GM19035 (cell line): ENCODE results near the gene ARHGAP1.
"Not testable (repeated sequence)": the region's sequence is repeated elsewhere in the genome, so short reads cannot be mapped to it uniquely, and the experiment has no call there.

ENCODE experiments used
- ATAC-seq: cut with Tn5 transposase; IDR thresholded peaks from one replicate; pipeline ENCODE4 v1.9.1; 2021; ENCODE audit not compliant: unreplicated experiment

The ARHGAP1 gene

DNA sequence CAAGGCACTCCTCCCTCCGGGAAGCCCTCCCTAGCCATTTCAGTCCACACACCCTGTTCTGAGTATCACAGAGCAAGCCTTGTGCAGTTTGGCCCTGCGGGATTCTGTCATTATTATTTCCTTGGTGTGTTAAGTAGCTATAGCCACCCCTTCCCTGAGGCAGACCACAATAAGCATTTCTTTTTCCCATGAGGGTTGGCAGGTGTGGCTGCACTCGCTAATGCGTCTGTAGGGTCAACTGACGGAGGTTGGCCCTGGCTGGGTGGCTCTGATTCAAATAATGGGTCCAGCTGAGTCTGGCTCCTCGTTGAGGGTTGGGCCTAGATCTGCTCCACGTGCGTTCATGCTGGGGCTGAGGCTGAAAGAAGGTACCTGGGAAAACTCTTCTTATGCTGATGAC is 23.7 kb upstream of the ARHGAP1 start:
- no peak for ATAC-seq

GRCh38 chr11:46723359-46723680 is 22.9 kb upstream of the ARHGAP1 start:
- no peak for ATAC-seq

DNA sequence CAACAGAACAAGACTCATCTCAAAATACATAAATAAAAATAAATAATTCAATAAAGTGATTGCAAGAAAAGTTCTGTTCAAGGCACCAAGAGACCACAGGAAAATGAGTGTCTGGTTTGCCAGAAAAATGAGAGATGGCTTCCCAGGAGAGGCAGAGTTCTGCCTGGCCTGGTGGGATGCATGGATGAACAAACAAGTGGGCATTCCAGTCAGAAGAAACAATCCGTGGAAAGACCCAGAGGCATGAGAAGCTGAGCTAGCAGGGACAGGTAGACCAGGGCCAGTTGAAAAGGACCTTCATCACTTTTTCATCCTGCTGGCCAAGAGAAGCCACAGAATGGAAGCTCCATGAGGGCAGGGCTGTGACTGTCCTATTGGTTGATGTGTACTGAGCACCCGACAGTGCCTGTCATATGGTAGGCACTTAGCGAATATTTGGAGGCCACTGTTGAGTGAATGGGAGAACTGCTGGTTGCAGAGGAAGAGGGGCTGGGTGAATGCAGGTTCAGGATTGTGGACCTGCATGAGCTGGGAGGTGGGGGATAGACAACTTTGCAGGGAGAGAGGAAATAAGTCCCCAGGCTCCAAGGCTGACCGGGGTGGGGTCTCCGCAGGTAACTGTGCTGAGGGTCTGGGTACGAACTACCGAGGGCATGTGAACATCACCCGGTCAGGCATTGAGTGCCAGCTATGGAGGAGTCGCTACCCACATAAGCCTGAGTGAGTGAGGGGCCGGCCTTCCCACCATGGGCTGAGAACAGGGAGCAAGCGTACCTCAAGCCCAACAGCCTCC is 22.3 kb upstream of the ARHGAP1 start:
- no peak for ATAC-seq

GRCh38 chr11:46721286-46721685 is 20.9 kb upstream of the ARHGAP1 start:
- ATAC-seq, result no peak

DNA sequence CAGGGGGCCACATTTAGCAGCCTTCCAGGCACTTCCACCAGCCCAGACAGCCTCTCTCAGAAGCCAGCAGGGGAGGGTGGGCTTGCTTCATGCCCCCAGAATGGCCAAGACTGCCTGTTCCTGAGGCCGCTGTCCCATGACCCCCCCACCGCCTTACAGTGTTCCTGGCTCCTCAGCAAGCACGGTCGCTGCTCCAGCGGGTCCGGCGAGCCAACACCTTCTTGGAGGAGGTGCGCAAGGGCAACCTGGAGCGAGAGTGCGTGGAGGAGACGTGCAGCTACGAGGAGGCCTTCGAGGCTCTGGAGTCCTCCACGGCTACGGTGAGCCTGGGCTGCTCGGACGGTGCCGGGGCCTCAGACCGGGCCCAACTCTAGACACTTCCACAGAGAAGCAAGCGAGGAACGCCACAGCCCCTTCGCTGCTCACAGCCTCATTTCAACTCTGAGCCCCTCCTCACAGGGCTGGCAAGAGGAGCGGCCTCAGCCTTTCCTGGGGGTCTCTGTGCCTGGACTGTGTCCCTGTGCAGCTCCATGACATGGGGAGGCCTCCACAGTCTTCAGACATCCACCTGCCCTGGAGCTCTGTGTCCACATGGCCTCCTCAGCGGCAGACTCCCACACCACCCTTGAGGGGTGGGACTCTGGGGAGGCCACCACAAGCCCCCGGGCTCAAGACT is 19.3 kb upstream of the ARHGAP1 start:
- no peak for ATAC-seq

DNA sequence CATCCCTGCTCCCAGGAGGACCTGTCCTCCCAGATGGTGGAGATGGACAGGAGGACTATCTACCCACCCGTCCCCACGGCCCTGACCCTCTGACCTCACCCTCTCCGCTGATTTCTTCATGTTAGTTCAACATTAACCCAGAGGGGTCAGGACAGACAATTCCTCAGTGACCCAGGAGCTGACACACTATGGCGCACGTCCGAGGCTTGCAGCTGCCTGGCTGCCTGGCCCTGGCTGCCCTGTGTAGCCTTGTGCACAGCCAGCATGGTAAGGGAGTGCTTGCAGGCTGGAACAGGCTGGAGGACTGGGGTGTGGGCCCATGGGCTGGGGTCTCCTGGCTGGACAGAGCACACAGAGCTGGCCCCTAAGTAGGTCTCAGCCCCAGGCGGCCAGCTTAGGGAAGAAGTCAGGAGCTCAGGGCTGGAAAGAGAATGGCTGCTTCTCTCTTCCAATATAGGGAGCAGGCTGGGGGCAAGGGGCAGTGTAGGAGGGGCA is 18.7 kb upstream of the ARHGAP1 start, which contains the start of gene F2:
F2 (plus strand) TSS at position 166 of the 495 bp plus-strand sequence; CDS start at position 189, 23 bp downstream.
- ATAC-seq, result no peak

GRCh38 chr11:46718155-46719019 is 18.0 kb upstream of the ARHGAP1 start:
- ATAC-seq, result no peak

DNA sequence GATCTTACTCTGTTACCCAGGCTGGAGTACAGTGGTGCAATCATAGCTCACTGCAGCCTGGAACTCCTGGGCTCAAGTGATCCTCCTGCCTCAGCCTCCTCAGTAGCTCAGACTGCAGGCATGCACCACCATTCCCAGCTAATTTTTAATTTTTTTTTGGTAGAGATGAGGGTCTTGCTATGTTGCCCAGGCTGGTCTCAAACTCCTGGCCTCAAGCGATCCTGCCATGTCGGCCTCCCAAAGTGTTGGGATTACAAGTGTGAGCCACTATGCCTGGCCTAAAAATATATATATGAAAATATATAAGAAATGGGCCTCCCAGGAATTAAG is 17.4 kb upstream of the ARHGAP1 start:
- not testable (repeated sequence) for ATAC-seq

- no peak for ATAC-seq
Observed at GRCh38 chr11:46712874-46713576, 12.6 kb upstream of the ARHGAP1 start.

- no peak for ATAC-seq
Observed at GRCh38 chr11:46711303-46711702, 10.9 kb upstream of the ARHGAP1 start.

DNA sequence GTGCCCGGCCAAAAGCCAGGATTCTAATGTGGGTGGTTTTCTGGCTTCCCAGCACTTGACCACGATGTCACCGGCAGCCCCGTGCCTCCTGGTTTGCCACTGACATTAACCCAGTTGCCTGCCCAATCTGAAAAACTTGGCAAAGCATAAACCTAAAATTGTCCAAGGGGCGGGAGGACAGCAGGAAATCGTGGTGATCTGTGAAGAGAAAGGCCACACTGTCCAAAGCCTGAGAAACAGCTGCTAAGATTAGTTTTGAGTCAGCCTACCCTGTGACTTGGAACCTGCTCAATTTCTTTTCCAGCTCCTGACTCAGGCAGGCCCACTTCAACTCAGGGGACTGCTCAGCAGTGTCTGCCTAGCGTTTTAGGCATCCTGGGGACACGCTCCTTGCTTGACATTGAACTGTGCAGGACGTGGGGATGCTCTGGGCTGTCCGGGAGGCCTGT is 10.4 kb upstream of the ARHGAP1 start:
- no peak for ATAC-seq

- not testable (repeated sequence) for ATAC-seq
Observed at GRCh38 chr11:46709351-46709750, 8.9 kb upstream of the ARHGAP1 start.

DNA sequence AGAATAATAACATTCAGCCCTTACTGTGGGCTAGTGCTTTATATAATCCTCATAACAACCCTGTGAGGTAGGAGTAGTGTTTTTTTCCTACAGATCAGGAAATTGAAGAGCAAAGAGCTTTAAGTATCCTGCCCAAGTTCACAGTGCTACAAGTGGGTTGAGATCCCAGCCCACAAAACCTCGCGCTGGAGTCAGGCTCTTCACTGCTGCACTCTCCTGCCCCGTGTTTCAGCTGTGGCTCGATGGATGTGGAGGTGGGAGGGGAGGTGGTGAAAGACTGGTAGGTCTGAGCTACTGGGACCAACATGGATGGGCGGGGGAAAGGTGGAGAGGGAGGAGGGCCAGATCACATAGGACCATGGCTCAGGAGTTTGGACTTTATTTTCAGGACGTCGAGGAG is 6.5 kb upstream of the ARHGAP1 start:
- ATAC-seq, result no peak

DNA sequence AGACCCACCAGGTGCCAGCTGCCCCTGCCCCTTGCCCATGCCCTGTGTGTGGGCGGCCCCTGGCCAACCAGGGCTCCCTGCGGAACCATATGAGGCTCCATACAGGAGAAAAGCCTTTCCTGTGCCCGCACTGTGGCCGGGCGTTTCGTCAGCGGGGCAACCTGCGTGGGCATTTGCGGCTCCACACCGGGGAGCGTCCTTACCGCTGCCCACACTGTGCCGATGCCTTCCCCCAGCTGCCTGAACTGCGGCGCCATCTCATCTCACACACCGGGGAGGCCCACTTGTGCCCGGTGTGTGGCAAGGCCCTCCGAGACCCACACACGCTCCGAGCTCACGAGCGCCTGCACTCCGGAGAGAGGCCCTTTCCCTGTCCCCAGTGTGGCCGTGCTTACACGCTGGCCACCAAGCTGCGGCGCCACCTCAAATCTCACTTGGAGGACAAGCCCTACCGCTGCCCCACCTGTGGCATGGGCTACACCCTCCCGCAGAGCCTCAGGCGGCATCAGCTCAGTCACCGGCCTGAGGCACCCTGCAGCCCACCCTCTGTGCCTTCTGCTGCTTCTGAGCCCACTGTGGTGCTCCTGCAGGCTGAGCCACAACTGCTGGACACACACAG is 4.8 kb upstream of the ARHGAP1 start:
- no peak for ATAC-seq

DNA sequence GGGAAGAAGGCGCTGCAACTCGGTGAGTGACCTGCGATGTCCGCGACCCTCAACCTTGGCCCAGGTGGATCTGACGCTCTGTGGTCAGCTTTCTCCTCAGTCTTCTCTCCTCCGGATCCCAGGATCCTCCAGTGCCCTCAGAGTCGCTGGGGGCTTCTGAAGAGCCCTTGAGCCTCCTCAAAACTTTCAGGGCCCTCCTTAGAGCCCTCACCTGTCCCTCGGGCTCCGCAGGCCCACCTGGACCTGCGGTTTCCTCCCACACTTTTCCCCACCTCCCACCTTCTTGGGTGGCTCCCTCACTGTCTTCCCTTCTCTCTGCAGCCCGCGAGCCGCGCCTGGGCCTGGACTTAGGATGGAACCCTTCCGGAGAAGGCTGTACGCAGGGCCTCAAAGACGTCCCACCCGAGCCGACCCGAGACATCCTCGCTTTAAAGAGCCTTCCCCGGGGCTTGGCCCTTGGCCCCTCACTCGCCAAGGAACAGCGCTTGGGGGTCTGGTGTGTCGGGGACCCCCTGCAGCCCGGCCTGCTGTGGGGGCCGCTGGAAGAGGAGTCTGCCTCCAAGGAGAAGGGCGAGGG is 747 bp upstream of the ARHGAP1 start:
- ATAC-seq, result no peak

- no peak for ATAC-seq
Observed at GRCh38 chr11:46698597-46698996, 1.8 kb downstream of the ARHGAP1 start.

DNA sequence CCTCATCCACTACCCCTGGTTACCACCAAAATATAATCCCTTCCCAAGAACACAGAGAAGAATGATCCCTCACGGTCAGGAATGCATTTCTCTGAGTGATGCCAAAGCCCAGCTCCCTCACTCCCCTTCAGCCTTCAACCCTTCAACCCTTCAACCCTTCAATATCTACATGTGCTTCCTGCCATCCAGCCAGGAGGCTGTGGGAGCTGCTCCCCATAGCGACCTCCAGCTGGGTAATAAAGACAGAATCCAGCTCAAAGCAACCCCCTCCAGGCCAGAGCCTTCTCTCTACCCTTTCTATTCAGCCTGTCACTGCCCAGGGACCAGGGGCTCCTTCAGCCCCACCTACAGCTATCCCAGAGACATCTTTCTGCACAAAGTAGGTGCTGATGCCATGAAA is 2.7 kb downstream of the ARHGAP1 start:
- ATAC-seq, result no peak

DNA sequence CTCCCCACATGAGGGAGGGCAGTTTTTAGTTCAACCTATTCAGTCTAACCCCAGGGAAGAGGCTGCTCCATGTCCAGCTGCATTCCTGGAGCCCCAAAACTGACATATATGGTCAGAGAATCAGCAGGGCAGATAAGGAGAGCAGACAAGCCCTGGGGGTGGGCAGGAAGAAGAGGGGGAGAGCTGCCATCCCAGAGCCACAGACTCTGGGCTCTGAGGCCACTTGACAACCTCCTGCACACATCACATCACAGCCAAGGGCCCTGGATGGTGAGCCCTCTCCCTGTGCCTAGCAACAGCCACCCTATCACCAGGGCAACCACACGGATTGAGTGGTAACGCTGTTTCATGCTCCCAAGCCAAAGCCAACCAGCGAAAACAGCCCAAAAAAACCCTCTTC is 3.1 kb downstream of the ARHGAP1 start:
- no peak for ATAC-seq

DNA sequence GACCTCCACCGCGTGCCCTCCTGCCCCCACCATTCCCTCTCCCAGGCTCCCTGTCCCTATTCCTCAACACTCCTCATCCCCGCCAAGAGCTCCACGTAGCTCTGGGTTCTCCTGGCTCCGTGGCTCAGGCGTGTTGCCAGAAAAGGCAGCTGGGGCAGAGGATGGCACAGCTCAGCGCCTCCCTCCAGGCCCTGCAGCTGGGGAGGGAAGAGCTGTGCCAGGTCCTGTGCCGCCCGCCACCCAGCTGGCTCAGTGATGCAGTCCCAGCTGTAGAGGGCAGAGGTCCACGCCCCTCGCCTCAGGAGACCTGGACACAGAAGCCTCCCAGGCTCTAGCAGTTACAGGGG is 4.2 kb downstream of the ARHGAP1 start:
- ATAC-seq, result no peak
